ENCODE data around the gene STARD7.

STARD7 gene

DNA sequence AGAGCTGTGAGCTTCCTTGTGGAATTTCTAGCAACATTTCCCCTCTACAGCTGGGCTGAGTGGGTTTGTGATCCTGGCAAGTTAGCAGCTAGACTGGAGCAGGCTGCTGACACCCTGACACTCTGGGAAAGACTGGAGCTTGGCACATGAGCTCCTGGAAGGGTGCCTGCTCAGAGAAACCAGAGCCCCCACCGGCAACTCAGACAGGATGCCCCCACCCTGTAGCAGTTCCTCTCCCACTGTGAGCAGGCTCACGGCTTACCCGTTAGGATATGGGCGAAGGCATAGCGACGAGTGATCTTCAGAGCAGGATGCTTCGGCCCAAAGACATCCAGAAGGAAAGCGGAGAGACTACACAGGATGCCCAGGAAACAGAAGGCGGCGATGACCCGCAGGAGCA is 45.9 kb upstream of the STARD7 start:
- H3K9me2 ChIP-seq (replicated peaks; ENCODE audit: low read depth, low read length): no peaks in the 10 kb centered on the region
- H3K79me2 ChIP-seq (ENCODE audit: insufficient read depth, low read length): peaks cover 23% of the 10 kb centered on the region
- no peaks in the 10 kb centered on the region for H3K27me3 ChIP-seq (ENCODE audit: insufficient read depth, low read length, poor library complexity, severe bottlenecking)
- no peak overlapping the region for H3K4me3 ChIP-seq (ENCODE audit: low read length, poor library complexity, severe bottlenecking)
- TF ChIP-seq EZH2phosphoT487 (IDR thresholded peaks at IDR 0.05; ENCODE audit: borderline replicate concordance): no peak
- TF ChIP-seq, protein P1, sequence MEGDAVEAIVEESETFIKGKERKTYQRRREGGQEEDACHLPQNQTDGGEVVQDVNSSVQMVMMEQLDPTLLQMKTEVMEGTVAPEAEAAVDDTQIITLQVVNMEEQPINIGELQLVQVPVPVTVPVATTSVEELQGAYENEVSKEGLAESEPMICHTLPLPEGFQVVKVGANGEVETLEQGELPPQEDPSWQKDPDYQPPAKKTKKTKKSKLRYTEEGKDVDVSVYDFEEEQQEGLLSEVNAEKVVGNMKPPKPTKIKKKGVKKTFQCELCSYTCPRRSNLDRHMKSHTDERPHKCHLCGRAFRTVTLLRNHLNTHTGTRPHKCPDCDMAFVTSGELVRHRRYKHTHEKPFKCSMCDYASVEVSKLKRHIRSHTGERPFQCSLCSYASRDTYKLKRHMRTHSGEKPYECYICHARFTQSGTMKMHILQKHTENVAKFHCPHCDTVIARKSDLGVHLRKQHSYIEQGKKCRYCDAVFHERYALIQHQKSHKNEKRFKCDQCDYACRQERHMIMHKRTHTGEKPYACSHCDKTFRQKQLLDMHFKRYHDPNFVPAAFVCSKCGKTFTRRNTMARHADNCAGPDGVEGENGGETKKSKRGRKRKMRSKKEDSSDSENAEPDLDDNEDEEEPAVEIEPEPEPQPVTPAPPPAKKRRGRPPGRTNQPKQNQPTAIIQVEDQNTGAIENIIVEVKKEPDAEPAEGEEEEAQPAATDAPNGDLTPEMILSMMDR (conservative IDR thresholded peaks at IDR 0.05; ENCODE audit: low read length): no peak
- no peaks in the 10 kb centered on the region for H3K9me3 ChIP-seq (ENCODE audit: insufficient read depth, low read depth, low read length)
- peaks cover 47% of the 10 kb centered on the region; the same call in 1 of the 2 replicates for H3K36me3 ChIP-seq (ENCODE audit: insufficient read depth, low read length)
- no peak overlapping the region for H2AFZ ChIP-seq (ENCODE audit: low read length)
- H3K4me2 ChIP-seq (ENCODE audit: low read depth, low read length, poor library complexity, severe bottlenecking): no peak overlapping the region
- peaks cover 17% of the 10 kb centered on the region for H3K4me1 ChIP-seq (ENCODE audit: insufficient read depth, low read length, poor library complexity, severe bottlenecking)
- no peak overlapping the region for H3K9ac ChIP-seq (ENCODE audit: low read depth, low read length, poor library complexity, severe bottlenecking)
- H4K20me1 ChIP-seq (ENCODE audit: insufficient read depth, low read length, poor library complexity, severe bottlenecking): peaks cover 3% of the 10 kb centered on the region
- H3F3A ChIP-seq (ENCODE audit: low read depth): no peaks in the 10 kb centered on the region

DNA sequence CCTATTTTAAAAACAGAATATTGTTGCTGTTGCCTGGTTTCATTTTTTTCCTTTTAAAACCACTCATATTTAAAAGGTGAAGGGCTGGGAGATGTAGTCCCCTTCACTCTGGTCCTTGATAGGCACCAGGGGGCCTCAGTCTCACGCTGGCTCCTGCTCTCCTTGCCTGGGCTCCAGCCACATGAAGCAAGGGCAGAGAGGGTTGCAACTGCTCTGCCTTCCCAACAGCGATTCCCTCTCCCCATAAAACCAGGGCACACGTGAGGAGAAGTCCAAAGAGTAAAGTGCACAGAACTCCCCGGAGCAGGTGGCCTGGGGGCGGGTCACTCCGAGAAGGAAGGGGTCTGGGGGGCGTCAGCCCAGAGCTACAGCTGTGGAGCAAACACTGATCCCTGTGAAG is 44.4 kb upstream of the STARD7 start:
- peaks cover 3% of the 10 kb centered on the region for H4K20me1 ChIP-seq (ENCODE audit: insufficient read depth, low read length, poor library complexity, severe bottlenecking)
- H3K27me3 ChIP-seq (ENCODE audit: insufficient read depth, low read length, poor library complexity, severe bottlenecking): no peaks in the 10 kb centered on the region
- H3K4me3 ChIP-seq (ENCODE audit: low read length, poor library complexity, severe bottlenecking): no peak overlapping the region
- H2AFZ ChIP-seq (ENCODE audit: low read length): no peak overlapping the region
- H3K9me3 ChIP-seq (ENCODE audit: insufficient read depth, low read depth, low read length): no peaks in the 10 kb centered on the region
- H3K79me2 ChIP-seq (ENCODE audit: insufficient read depth, low read length): peaks cover 7% of the 10 kb centered on the region; the same call in 1 of the 2 replicates
- no peak overlapping the region for H3K9ac ChIP-seq (ENCODE audit: low read depth, low read length, poor library complexity, severe bottlenecking)
- no peak for TF ChIP-seq EZH2phosphoT487 (IDR thresholded peaks at IDR 0.05; ENCODE audit: borderline replicate concordance)
- TF ChIP-seq, protein P1 (conservative IDR thresholded peaks at IDR 0.05; ENCODE audit: low read length): no peak
- H3K36me3 ChIP-seq (ENCODE audit: insufficient read depth, low read length): peaks cover 41% of the 10 kb centered on the region; the same call in 1 of the 2 replicates
- H3K4me2 ChIP-seq (ENCODE audit: low read depth, low read length, poor library complexity, severe bottlenecking): no peak overlapping the region
- H3K9me2 ChIP-seq (replicated peaks; ENCODE audit: low read depth, low read length): no peaks in the 10 kb centered on the region
- H3K4me1 ChIP-seq (ENCODE audit: insufficient read depth, low read length, poor library complexity, severe bottlenecking): peaks cover 9% of the 10 kb centered on the region
- no peaks in the 10 kb centered on the region for H3F3A ChIP-seq (ENCODE audit: low read depth)

DNA sequence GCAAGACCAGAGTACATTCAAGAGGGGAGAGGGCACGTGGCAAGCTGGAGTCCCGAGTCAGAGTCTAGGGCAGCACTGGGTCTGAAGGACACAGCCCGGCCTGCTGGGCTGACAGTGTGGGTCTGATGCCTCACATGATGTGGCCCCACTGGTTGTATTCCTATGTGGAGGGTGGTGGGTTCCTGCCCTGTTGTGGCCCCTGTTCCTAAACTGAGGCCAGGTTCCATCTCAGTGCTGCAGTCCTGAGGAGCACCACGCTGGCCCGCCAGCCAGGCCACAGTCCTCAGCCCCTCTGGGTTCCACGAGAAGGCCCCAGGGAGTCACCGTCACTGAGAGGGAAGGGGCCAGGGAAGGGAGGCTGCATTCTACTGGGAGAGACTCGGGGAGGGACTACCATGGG is 43.9 kb upstream of the STARD7 start:
- Histone ChIP-seq H3K4me2 (ENCODE audit: low read depth, low read length, poor library complexity, severe bottlenecking) (no peak overlapping the region), H3K4me1 (ENCODE audit: insufficient read depth, low read length, poor library complexity, severe bottlenecking) (peaks cover 5% of the 10 kb centered on the region), H3K9ac (ENCODE audit: low read depth, low read length, poor library complexity, severe bottlenecking) (no peak overlapping the region)

More for the DNA sequence above, 43.9 kb upstream of the STARD7 start:
- TF ChIP-seq EZH2phosphoT487 (IDR thresholded peaks at IDR 0.05; ENCODE audit: borderline replicate concordance): no peak
- TF ChIP-seq, protein P1 (conservative IDR thresholded peaks at IDR 0.05; ENCODE audit: low read length): no peak
- Histone ChIP-seq H3K4me3 (ENCODE audit: low read length, poor library complexity, severe bottlenecking) (no peak overlapping the region), H3K36me3 (ENCODE audit: insufficient read depth, low read length) (peaks cover 41% of the 10 kb centered on the region; the same call in 1 of the 2 replicates), H2AFZ (ENCODE audit: low read length) (no peak overlapping the region), H4K20me1 (ENCODE audit: insufficient read depth, low read length, poor library complexity, severe bottlenecking) (peaks cover 3% of the 10 kb centered on the region), H3F3A (ENCODE audit: low read depth) (no peaks in the 10 kb centered on the region), H3K27me3 (ENCODE audit: insufficient read depth, low read length, poor library complexity, severe bottlenecking) (no peaks in the 10 kb centered on the region), H3K9me3 (ENCODE audit: insufficient read depth, low read depth, low read length) (no peaks in the 10 kb centered on the region), H3K9me2 (replicated peaks; ENCODE audit: low read depth, low read length) (no peaks in the 10 kb centered on the region), H3K79me2 (ENCODE audit: insufficient read depth, low read length) (peaks cover 4% of the 10 kb centered on the region; the same call in 1 of the 2 replicates)

Measured in Loucy (cell line).